DMS53 (cell line): ENCODE data around the gene EPN2.
"Not testable (repeated sequence)": the region's sequence is repeated elsewhere in the genome, so short reads cannot be mapped to it uniquely, and the experiment has no call there.

Experiments used
- DNase-seq: peaks from one replicate; lab custom pipeline; 2025; lab: John Stamatoyannopoulos, UW

EPN2 gene

GRCh38 chr17:19345486-19346350 lies 108.6 kb downstream of the EPN2 start:
- DNase-seq: no peak

- peak; percentile 53 for DNase-seq
These were observed 109.4 kb downstream of the EPN2 start for GRCh38 chr17:19346351-19347255.

GRCh38 chr17:19347323-19348080 lies 110.3 kb downstream of the EPN2 start:
- no peak for DNase-seq

- no peak for DNase-seq
These were observed 111.0 kb downstream of the EPN2 start for GRCh38 chr17:19348081-19348650.

GRCh38 chr17:19348806-19349205 lies 111.6 kb downstream of the EPN2 start:
- DNase-seq: no peak

- DNase-seq: not testable (repeated sequence)
These were observed 116.2 kb downstream of the EPN2 start for GRCh38 chr17:19353401-19353800.

GRCh38 chr17:19354748-19355147 lies 117.6 kb downstream of the EPN2 start:
- no peak for DNase-seq

GRCh38 chr17:19357351-19357750 lies 120.2 kb downstream of the EPN2 start:
- no peak for DNase-seq

GRCh38 chr17:19357761-19358160 lies 120.6 kb downstream of the EPN2 start:
- no peak for DNase-seq

- no peak for DNase-seq
These were observed 122.0 kb downstream of the EPN2 start for GRCh38 chr17:19359151-19359550.

GRCh38 chr17:19359856-19360255 lies 122.7 kb downstream of the EPN2 start:
- DNase-seq: no peak

- DNase-seq: no peak
These were observed 123.6 kb downstream of the EPN2 start for GRCh38 chr17:19360772-19361171.

GRCh38 chr17:19361326-19361725 lies 124.2 kb downstream of the EPN2 start:
- no peak for DNase-seq

GRCh38 chr17:19361944-19362276 lies 124.7 kb downstream of the EPN2 start:
- no peak for DNase-seq

GRCh38 chr17:19362277-19363113 lies 125.3 kb downstream of the EPN2 start, which contains the start of gene B9D1:
TSS of gene B9D1 (minus strand) at chr17:19362723. CDS start at chr17:19362569, 154 bp downstream.
- DNase-seq: peak; percentile 94

GRCh38 chr17:19363114-19363438 lies 125.9 kb downstream of the EPN2 start:
- no peak for DNase-seq

GRCh38 chr17:19363460-19364035 lies 126.4 kb downstream of the EPN2 start:
- no peak for DNase-seq

GRCh38 chr17:19364699-19365498 lies 127.7 kb downstream of the EPN2 start:
- DNase-seq: no peak

- no peak for DNase-seq
These were observed 128.3 kb downstream of the EPN2 start for GRCh38 chr17:19365499-19365817.
